HL-60 (cell line): ENCODE data around the gene SHFL.
A peak's percentile ranks its signal among the peaks of the same experiment; 100 is the strongest.

Experiments
- DNase-seq, 2 experiments: peaks; one replicate each; pipeline ENCODE4 v3.0.0-alpha.2; 2010 to 2020; ENCODE audit warnings: low read depth in 1 of 2, low spot score in 1 of 2
- H3K27ac ChIP-seq: fragments of 250-450 bp; sonication (Bioruptor Pico); replicated peaks from 2 replicates; pipeline ENCODE4 v1.5.1; 2020; ENCODE audit warnings: mild to moderate bottlenecking, moderate library complexity
- H3K27me3 ChIP-seq: fragments of 250-450 bp; sonication (Bioruptor Pico); 2 replicates; pipeline ENCODE4 v1.5.1; 2021; ENCODE audit warnings: mild to moderate bottlenecking, moderate library complexity; ENCODE audit not compliant: insufficient read depth, poor library complexity, severe bottlenecking
- H3K4me3 ChIP-seq: replicated peaks from 2 replicates; pipeline ENCODE4 v1.5.1; 2011; ENCODE audit warnings: mild to moderate bottlenecking, control low read depth, low read length; ENCODE audit not compliant: insufficient read depth
- GABPA ChIP-seq: IDR thresholded peaks from 2 replicates; pipeline ENCODE4 v1.6.1; 2012; ENCODE audit warnings: low read depth
- POLR2AphosphoS5 ChIP-seq: IDR thresholded peaks from 2 replicates; pipeline ENCODE4 v1.6.1; 2012; ENCODE audit warnings: low read depth
- SPI1 ChIP-seq: IDR thresholded peaks from 2 replicates; pipeline ENCODE4 v1.6.1; 2012; ENCODE audit warnings: low read depth, mild to moderate bottlenecking, borderline replicate concordance
- TF ChIP-seq, protein P1 (sequence below): IDR thresholded peaks from one replicate; pipeline ENCODE4 v1.5.1; 2011; ENCODE audit warnings: low read length, control low read depth, inconsistent platforms; ENCODE audit not compliant: insufficient read depth
- TF ChIP-seq, protein P2 (sequence below): IDR thresholded peaks from 2 replicates; pipeline ENCODE4 v1.6.1; 2012; ENCODE audit warnings: low read depth; ENCODE audit not compliant: insufficient replicate concordance

Gene SHFL

DNA sequence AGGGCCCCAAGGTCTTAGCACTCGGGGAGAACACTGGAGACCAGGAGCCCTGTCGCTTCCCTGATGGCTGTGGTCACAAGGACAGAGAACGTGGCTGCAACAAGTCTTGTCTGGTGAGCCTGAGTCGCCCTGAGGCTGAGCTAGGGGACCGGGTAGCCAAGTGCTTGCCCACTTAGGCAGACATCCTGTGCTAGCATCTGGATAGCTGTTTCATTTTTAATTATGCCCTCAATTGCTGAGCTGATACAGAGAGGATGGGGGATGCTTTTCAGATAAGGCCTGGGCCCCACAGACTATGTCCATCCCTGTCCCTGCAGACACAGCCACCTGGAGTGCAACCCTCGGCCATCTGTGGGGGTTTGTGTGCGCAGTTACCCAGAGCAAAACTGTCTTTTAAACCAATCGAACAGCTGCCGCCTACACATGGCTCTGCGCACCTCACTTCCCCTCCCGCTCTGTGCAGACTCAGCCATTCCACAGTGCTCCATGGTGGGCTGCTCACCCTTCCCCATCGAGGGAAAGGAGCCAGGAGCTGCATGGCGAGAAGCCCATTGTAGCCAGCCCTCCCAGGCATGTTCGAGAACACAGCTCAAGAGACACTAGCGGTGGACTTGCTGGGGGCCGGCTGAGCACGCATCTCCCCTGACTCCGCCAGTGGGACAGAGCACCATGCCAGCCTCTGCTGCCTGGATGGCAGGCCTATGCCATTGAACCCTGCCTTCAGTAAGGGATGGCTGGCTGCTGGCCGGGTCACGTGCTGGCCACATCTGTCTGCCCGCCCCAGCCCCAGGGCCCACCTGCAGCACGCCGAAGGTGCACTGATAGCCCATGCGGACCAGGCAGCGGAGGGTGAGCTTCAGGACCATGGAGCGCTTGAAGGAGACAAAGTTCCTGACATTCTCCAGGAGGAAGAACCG, 53.0 kb downstream of the SHFL start:
- TF ChIP-seq POLR2AphosphoS5, result peak; percentile 56; the same call in 1 of the 2 replicates
- TF ChIP-seq, protein P1, sequence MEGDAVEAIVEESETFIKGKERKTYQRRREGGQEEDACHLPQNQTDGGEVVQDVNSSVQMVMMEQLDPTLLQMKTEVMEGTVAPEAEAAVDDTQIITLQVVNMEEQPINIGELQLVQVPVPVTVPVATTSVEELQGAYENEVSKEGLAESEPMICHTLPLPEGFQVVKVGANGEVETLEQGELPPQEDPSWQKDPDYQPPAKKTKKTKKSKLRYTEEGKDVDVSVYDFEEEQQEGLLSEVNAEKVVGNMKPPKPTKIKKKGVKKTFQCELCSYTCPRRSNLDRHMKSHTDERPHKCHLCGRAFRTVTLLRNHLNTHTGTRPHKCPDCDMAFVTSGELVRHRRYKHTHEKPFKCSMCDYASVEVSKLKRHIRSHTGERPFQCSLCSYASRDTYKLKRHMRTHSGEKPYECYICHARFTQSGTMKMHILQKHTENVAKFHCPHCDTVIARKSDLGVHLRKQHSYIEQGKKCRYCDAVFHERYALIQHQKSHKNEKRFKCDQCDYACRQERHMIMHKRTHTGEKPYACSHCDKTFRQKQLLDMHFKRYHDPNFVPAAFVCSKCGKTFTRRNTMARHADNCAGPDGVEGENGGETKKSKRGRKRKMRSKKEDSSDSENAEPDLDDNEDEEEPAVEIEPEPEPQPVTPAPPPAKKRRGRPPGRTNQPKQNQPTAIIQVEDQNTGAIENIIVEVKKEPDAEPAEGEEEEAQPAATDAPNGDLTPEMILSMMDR, result no peak
- TF ChIP-seq GABPA, result no peak
- TF ChIP-seq, protein P2, sequence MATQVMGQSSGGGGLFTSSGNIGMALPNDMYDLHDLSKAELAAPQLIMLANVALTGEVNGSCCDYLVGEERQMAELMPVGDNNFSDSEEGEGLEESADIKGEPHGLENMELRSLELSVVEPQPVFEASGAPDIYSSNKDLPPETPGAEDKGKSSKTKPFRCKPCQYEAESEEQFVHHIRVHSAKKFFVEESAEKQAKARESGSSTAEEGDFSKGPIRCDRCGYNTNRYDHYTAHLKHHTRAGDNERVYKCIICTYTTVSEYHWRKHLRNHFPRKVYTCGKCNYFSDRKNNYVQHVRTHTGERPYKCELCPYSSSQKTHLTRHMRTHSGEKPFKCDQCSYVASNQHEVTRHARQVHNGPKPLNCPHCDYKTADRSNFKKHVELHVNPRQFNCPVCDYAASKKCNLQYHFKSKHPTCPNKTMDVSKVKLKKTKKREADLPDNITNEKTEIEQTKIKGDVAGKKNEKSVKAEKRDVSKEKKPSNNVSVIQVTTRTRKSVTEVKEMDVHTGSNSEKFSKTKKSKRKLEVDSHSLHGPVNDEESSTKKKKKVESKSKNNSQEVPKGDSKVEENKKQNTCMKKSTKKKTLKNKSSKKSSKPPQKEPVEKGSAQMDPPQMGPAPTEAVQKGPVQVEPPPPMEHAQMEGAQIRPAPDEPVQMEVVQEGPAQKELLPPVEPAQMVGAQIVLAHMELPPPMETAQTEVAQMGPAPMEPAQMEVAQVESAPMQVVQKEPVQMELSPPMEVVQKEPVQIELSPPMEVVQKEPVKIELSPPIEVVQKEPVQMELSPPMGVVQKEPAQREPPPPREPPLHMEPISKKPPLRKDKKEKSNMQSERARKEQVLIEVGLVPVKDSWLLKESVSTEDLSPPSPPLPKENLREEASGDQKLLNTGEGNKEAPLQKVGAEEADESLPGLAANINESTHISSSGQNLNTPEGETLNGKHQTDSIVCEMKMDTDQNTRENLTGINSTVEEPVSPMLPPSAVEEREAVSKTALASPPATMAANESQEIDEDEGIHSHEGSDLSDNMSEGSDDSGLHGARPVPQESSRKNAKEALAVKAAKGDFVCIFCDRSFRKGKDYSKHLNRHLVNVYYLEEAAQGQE, result no peak
- H3K27ac ChIP-seq, result no peak overlapping the region
- no peak for DNase-seq
- no peak overlapping the region for H3K4me3 ChIP-seq
- no peaks in the 10 kb centered on the region for H3K27me3 ChIP-seq

DNA sequence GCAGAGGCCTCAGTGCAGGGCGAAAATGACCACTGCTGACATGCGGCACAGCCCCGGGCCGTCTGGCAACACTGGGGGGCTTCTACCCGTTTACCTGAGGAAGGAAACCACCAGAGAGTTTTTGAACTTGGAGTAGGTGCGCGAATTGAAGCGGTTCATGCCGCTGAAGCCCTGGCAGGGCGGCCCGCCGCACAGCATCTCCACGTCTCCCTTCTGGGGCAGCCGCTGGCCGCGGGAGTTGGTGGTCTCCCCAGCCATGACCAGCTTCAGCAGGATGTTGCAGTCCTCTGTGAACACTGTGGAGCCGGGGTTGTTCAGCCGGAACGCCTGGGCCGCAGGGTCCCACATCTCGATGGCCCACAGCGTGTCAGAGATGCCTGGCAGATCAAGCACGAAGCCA, 53.8 kb downstream of the SHFL start:
- TF ChIP-seq, protein P1, result no peak
- TF ChIP-seq GABPA (no peak), POLR2AphosphoS5 (no peak), SPI1 (no peak)
- no peak overlapping the region for H3K27ac ChIP-seq

DNA sequence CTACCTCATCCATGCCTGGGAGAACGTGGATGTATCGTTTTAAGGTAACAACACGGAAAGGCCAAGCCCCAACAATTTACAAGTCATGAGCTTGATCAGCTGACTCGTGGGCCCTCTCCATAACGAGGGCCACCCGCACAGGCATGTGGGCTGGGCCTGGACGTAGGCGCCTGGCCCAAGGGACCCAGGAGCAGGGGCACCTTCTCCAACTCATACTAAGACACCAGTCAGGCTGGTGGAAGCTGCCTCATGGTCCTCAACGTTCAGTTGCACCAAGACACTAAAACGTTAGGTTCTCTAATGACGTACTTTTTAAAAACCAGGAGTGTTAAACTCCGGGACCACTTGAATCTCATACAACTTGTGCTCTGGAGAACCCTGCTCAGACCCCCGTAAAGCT, 55.4 kb downstream of the SHFL start:
- H3K27ac ChIP-seq, result no peak overlapping the region
- DNase-seq, result no peak
- no peak overlapping the region for H3K4me3 ChIP-seq
- no peaks in the 10 kb centered on the region for H3K27me3 ChIP-seq
- TF ChIP-seq SPI1, result no peak
- TF ChIP-seq GABPA, result no peak
- TF ChIP-seq, protein P1, result no peak
- no peak for TF ChIP-seq POLR2AphosphoS5
- TF ChIP-seq, protein P2, result no peak

More for the DNA sequence above, 53.8 kb downstream of the SHFL start:
- Histone ChIP-seq H3K27me3 (no peaks in the 10 kb centered on the region), H3K4me3 (no peak overlapping the region)
- no peak for DNase-seq
